Adrenal gland (tissue), 12 donors: Measurements from ENCODE around the gene NSMF. TPM values are rescaled to one million over a fixed set of nuclear protein-coding genes. Genes with fewer than 3 reads are reported as not detected.

Experiments
- DNase-seq, 7 donors: peaks; one replicate each; pipeline ENCODE4 v3.0.0-alpha.2; 2019 to 2020
- H3K27ac ChIP-seq, 5 donors: fragments of 200-600 bp; sonication (generic) in 4 of 5; 1 replicate in 3 of 5; 2 replicates in 2 of 5; pipeline versions ENCODE4 v1.5.1 to v1.8.0; 2016 to 2020; ENCODE audit warnings: mild to moderate bottlenecking in 1 of 5
- H3K27me3 ChIP-seq: fragments of 200-600 bp; 2 replicates; pipeline ENCODE4 v1.8.0; 2021
- H3K36me3 ChIP-seq, 2 donors: fragments of 200-600 bp; replicated peaks in 1 of 2; 1 replicate in 1 of 2; 2 replicates in 1 of 2; pipeline versions ENCODE4 v1.5.1 to v1.8.0; 2018 to 2022
- H3K4me1 ChIP-seq, 2 donors: fragments of 200-600 bp; replicated peaks in 1 of 2; 1 replicate in 1 of 2; 2 replicates in 1 of 2; pipeline versions ENCODE4 v1.5.1 to v1.8.0; 2018 to 2021
- H3K4me3 ChIP-seq, 4 donors: fragments of 200-600 bp; sonication (generic) in 3 of 4; one replicate each; pipeline ENCODE4 v1.5.1; 2016 to 2018
- H3K9me3 ChIP-seq, 3 donors: fragments of 200-600 bp; sonication (generic) in 1 of 3; replicated peaks in 1 of 3; 1 replicate in 2 of 3; 2 replicates in 1 of 3; pipeline versions ENCODE4 v1.5.1 to v1.8.0; 2016 to 2021
- POLR2A ChIP-seq, 2 donors: fragments of 450-650 bp; IDR thresholded peaks; one replicate each; pipeline ENCODE4 v1.6.1; 2017; ENCODE audit warnings: antibody characterized with exemption in 2 of 2, mild to moderate bottlenecking in 2 of 2, moderate library complexity in 1 of 2
- whole genome bisulfite sequencing, 4 donors: extraction: QIAGEN DNeasy Blood & Tissue Kit in 2 of 4; methylation state at CpG; one replicate each; pipeline versions ENCODE4 v1.1.5 to v1.1.7; 2013 to 2017; 5-methylcytosine and 5-hydroxymethylcytosine counted together
- intact Hi-C, 2 donors: fragments of 100-400 bp; cut with DNase I; formaldehyde crosslinking; loops; one replicate each; pipeline versions ENCODE4 v1.14.1 to v1.15.0; 2022 to 2023
- polyA plus RNA-seq, 3 donors: library from polyadenylated mRNA; stranded (reverse); fragments of 200-250 nt in 2 of 3; fragments of 350-450 nt in 1 of 3; fragmentation: Illumina TruSeq in 1 of 3; extraction: RNeasy Lipid Tissue Mini Kit (QIAGEN cat#74804) in 1 of 3; gene quantifications; one replicate each; pipeline ENCODE4 v1.2.3, GENCODE V29; 2013 to 2014
- total RNA-seq, 9 donors: library from RNA; depleted of rRNA in 4 of 9; stranded (reverse); fragments of >200 nt in 4 of 9; fragments of 120-200 nt in 1 of 9; fragmentation: NEBNext Ultra II Directional in 1 of 9; extraction: Animal tissue kit (Norgen Biotek cat#: 25700) in 1 of 9; gene quantifications; one replicate each; pipeline versions ENCODE4 v1.1.0 to v1.2.4, GENCODE V29; 2013 to 2023
- TF ChIP-seq, protein P1 (sequence below), 6 experiments: fragments of 450-650 bp in 4 of 6; fragments of 200-600 bp in 2 of 6; sonication (generic) in 1 of 6; IDR thresholded peaks; 1 replicate in 5 of 6; 2 replicates in 1 of 6; pipeline versions ENCODE4 v1.5.1 to v1.8.0; 2016 to 2021; ENCODE audit warnings: antibody characterized with exemption in 6 of 6, mild to moderate bottlenecking in 2 of 6, moderate library complexity in 1 of 6
- donor health status: healthy with polysubstance abuse.
- donor health status: Bipolar disorder and iron deficiency.
- donor health status: DM: yes; HTN: yes; CAD: no.
- donor health status: DM: no; HTN: no; CAD: no.
- donor health status: DM: no; HTN: no; CAD: no.
- donor health status: DM: yes; HTN: yes; CAD: no.

The NSMF gene
- total and polyA plus RNA-seq, 12 donors: 8.7 to 118 (median 25.9) TPM

DNA sequence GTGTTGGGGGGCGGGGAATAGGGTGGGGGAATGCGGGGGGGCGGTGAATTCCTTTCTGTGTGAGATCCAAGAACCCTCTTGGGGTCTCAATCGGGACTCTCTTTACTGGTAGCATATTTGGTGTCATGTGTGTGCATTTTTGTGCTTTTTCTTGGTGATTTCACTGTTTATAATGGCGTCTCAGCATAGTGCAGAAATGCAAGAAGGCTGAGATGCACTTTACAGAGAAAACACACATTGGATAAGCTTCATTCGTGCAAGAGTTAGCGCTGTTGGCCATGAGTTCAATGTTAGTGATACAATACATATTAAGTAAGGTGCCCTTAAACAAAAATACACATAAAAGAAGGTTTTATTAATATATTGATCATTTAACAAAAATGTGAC lies 17.2 kb downstream of the NSMF start:
- intact Hi-C loops: no loop called here
- no peak for TF ChIP-seq POLR2A (IDR thresholded peaks at IDR 0.05)
- TF ChIP-seq, protein P1, sequence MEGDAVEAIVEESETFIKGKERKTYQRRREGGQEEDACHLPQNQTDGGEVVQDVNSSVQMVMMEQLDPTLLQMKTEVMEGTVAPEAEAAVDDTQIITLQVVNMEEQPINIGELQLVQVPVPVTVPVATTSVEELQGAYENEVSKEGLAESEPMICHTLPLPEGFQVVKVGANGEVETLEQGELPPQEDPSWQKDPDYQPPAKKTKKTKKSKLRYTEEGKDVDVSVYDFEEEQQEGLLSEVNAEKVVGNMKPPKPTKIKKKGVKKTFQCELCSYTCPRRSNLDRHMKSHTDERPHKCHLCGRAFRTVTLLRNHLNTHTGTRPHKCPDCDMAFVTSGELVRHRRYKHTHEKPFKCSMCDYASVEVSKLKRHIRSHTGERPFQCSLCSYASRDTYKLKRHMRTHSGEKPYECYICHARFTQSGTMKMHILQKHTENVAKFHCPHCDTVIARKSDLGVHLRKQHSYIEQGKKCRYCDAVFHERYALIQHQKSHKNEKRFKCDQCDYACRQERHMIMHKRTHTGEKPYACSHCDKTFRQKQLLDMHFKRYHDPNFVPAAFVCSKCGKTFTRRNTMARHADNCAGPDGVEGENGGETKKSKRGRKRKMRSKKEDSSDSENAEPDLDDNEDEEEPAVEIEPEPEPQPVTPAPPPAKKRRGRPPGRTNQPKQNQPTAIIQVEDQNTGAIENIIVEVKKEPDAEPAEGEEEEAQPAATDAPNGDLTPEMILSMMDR (IDR thresholded peaks at IDR 0.05): no peak
- no peak for DNase-seq
- peak overlapping the region in 1 of 4 donors; percentile 50 for H3K4me3 ChIP-seq
- H3K27me3 ChIP-seq: no peaks in the 10 kb centered on the region
- peaks cover 3 to 5% of the 10 kb centered on the region in 2 donors for H3K4me1 ChIP-seq
- H3K9me3 ChIP-seq: no peaks in the 10 kb centered on the region
- H3K27ac ChIP-seq: no peak overlapping the region
- 22 to 34% (median 25%) methylated on average over 5 to 7 of the region's 7 CpGs for WGBS, 4 donors
- H3K36me3 ChIP-seq: no peaks in the 10 kb centered on the region

- DNase-seq: no peak
- Histone ChIP-seq H3K36me3 (no peaks in the 10 kb centered on the region), H3K27me3 (no peaks in the 10 kb centered on the region), H3K4me1 (peaks cover 3 to 6% of the 10 kb centered on the region in 2 donors), H3K9me3 (no peaks in the 10 kb centered on the region), H3K4me3 (peak within 1 kb of the TSS in 1 of 4 donors; percentile 50), H3K27ac (no peak within 1 kb of the TSS)
- 0 to 20% (median 1%) methylated on average over 1 to 57 of the region's 62 CpGs; no CpG with 5 or more reads in 1 of the 4 donors for WGBS, 4 donors
- TF ChIP-seq POLR2A (IDR thresholded peaks at IDR 0.05): no peak
- TF ChIP-seq, protein P1 (IDR thresholded peaks at IDR 0.05): no peak
- intact Hi-C loops: no loop called here
Measured at GRCh38 chr9:137441289-137441934, 17.7 kb downstream of the NSMF start, which contains the start of gene ENTPD8. Gene ENTPD8, minus strand, starts transcription at chr9:137441357. Its CDS starts 3,072 bp downstream, at chr9:137438285.

DNA sequence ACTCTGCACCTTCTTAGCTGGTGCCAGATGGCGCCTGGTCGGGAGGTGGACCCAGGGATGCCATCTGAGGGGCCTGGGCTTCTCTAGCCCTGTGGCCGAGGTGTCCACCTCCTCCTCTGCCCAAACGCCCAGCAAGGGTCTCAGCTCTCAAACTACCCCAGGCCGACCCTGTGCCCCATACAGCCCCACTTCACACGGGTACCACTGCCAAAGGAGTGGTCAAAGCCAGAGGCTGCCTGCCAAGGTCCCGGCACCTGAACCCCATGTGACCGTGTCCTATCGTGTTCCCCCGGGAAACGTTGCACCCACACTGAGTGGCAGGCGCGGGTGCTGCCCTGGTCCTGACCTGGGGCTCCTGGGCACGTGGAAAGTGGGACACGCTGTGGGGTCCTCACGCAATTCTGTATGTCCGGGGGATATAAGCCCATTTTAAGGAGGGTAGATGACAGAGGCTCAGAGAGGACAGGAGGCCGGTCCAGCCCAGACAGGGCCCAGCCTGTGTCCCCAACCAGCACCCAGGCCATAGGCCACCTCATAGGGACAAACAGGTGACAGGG lies 19.9 kb downstream of the NSMF start:
- Histone ChIP-seq H3K4me1 (peaks cover 3 to 14% of the 10 kb centered on the region in 2 donors), H3K9me3 (no peaks in the 10 kb centered on the region), H3K4me3 (no peak overlapping the region), H3K36me3 (no peaks in the 10 kb centered on the region), H3K27ac (no peak overlapping the region), H3K27me3 (no peaks in the 10 kb centered on the region)
- intact Hi-C loops: no loop called here
- no peak for DNase-seq
- WGBS, 4 donors: 65 to 75% (median 68%) methylated on average over 12 to 18 of the region's 18 CpGs
- TF ChIP-seq POLR2A (IDR thresholded peaks at IDR 0.05): no peak
- TF ChIP-seq, protein P1 (IDR thresholded peaks at IDR 0.05): no peak

DNA sequence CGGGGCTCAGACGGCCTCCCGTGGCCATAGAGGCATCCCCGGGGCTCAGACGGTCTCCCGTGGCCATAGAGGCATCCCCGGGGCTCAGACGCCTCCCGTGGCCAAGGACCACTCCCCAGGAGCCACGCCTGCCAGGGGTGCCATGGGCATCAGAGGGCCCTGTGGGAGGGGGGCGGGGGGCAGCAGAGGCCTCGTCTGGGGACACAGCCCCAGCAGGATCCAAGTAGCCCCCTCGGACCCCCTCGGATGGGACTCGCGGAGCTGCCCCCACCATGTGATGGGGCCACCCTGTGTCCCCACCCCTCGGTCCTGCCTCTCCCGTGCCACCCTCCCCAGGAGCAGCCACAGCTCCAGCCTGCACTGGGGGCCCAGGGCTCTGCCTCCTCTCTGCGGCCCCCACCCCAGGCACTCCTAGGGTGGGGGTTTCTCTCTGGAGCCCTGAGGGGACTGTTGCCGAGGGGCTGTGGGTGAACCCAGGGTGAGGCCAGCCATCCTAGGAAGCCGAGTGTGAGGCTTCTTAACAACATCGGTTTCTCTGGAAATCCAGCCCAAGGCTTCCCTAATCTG lies 20.5 kb downstream of the NSMF start:
- no peak for TF ChIP-seq POLR2A (IDR thresholded peaks at IDR 0.05)
- TF ChIP-seq, protein P1 (IDR thresholded peaks at IDR 0.05): no peak
- no peak overlapping the region for H3K4me3 ChIP-seq
- no peak overlapping the region for H3K27ac ChIP-seq
- H3K4me1 ChIP-seq: peaks cover 3 to 14% of the 10 kb centered on the region in 2 donors
- no peaks in the 10 kb centered on the region for H3K36me3 ChIP-seq
- intact Hi-C loops: no loop called here
- no peaks in the 10 kb centered on the region for H3K27me3 ChIP-seq
- 74 to 85% (median 83%) methylated on average over 15 to 22 of the region's 22 CpGs; no CpG with 5 or more reads in 1 of the 4 donors for WGBS, 4 donors
- no peak for DNase-seq
- H3K9me3 ChIP-seq: no peaks in the 10 kb centered on the region
